ENCODE data around the gene PPFIBP1.

- TF ChIP-seq, protein P1, sequence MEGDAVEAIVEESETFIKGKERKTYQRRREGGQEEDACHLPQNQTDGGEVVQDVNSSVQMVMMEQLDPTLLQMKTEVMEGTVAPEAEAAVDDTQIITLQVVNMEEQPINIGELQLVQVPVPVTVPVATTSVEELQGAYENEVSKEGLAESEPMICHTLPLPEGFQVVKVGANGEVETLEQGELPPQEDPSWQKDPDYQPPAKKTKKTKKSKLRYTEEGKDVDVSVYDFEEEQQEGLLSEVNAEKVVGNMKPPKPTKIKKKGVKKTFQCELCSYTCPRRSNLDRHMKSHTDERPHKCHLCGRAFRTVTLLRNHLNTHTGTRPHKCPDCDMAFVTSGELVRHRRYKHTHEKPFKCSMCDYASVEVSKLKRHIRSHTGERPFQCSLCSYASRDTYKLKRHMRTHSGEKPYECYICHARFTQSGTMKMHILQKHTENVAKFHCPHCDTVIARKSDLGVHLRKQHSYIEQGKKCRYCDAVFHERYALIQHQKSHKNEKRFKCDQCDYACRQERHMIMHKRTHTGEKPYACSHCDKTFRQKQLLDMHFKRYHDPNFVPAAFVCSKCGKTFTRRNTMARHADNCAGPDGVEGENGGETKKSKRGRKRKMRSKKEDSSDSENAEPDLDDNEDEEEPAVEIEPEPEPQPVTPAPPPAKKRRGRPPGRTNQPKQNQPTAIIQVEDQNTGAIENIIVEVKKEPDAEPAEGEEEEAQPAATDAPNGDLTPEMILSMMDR (IDR thresholded peaks at IDR 0.05 in 8 of 11, conservative IDR thresholded peaks at IDR 0.05 in 3 of 11) = no peak
- no peak for TF ChIP-seq POLR2A (IDR thresholded peaks at IDR 0.05)
Measured at GRCh38 chr12:27505761-27506160, 18.2 kb upstream of the PPFIBP1 start.
